Hepatocyte (in vitro differentiated cells): ENCODE data around the gene FGF3. TPM values are rescaled to one million over a fixed set of nuclear protein-coding genes. Genes with fewer than 3 reads are reported as not detected.

Experiments
- DNase-seq: peaks from one replicate; pipeline ENCODE4 v3.0.0-alpha.2; 2016; ENCODE audit warnings: low spot score
- H2AFZ ChIP-seq: fragments of 200-600 bp; sonication (generic); 2 replicates; pipeline ENCODE4 v1.6.0; 2016; ENCODE audit warnings: antibody characterized with exemption, mild to moderate bottlenecking
- H3K27ac ChIP-seq: fragments of 200-600 bp; sonication (generic); 2 replicates; pipeline ENCODE4 v1.5.1; 2016; ENCODE audit warnings: mild to moderate bottlenecking
- H3K27me3 ChIP-seq: fragments of 200-600 bp; sonication (generic); 2 replicates; pipeline ENCODE4 v1.6.1; 2016
- H3K36me3 ChIP-seq: fragments of 200-600 bp; sonication (generic); replicated peaks from 2 replicates; pipeline ENCODE4 v1.5.1; 2016; ENCODE audit warnings: low read depth; ENCODE audit not compliant: insufficient read depth
- H3K4me1 ChIP-seq: fragments of 200-600 bp; sonication (generic); 2 replicates; pipeline ENCODE4 v1.5.1; 2016; ENCODE audit warnings: mild to moderate bottlenecking, moderate library complexity; ENCODE audit not compliant: insufficient read depth
- H3K4me2 ChIP-seq: fragments of 200-600 bp; sonication (generic); 2 replicates; pipeline ENCODE4 v1.6.0; 2016
- H3K4me3 ChIP-seq: fragments of 200-600 bp; sonication (generic); 2 replicates; pipeline ENCODE4 v1.5.1; 2016; ENCODE audit warnings: mild to moderate bottlenecking
- H3K79me2 ChIP-seq: fragments of 200-600 bp; sonication (generic); 2 replicates; pipeline ENCODE4 v1.6.0; 2017; ENCODE audit warnings: mild to moderate bottlenecking
- H3K9me2 ChIP-seq: fragments of 200-600 bp; sonication (generic); replicated peaks from 2 replicates; pipeline ENCODE4 v1.6.0; 2017; ENCODE audit warnings: mild to moderate bottlenecking; ENCODE audit not compliant: insufficient read depth
- H3K9me3 ChIP-seq: fragments of 200-600 bp; sonication (generic); 2 replicates; pipeline ENCODE4 v1.5.1; 2016; ENCODE audit warnings: low read depth, mild to moderate bottlenecking
- H4K20me1 ChIP-seq: fragments of 200-600 bp; sonication (generic); 2 replicates; pipeline ENCODE4 v1.6.0; 2016; ENCODE audit warnings: mild to moderate bottlenecking; ENCODE audit not compliant: insufficient read depth, poor library complexity, severe bottlenecking
- EZH2 ChIP-seq: fragments of 200-600 bp; sonication (generic); IDR thresholded peaks from 2 replicates; pipeline ENCODE4 v1.6.1; 2016; ENCODE audit warnings: antibody characterized with exemption, mild to moderate bottlenecking, borderline replicate concordance
- EZH2phosphoT487 ChIP-seq: fragments of 200-600 bp; sonication (generic); IDR thresholded peaks from one replicate; pipeline ENCODE4 v1.6.1; 2018; ENCODE audit warnings: antibody characterized with exemption, mild to moderate bottlenecking, low read depth, moderate library complexity; ENCODE audit not compliant: unreplicated experiment, severe bottlenecking
- WGBS: methylation state at CpG from one replicate; pipeline ENCODE4 v1.1.6; 2016; ENCODE audit warnings: low lambda C conversion rate; ENCODE audit errors: missing lambda C conversion rate; 5-methylcytosine and 5-hydroxymethylcytosine counted together
- polyA plus RNA-seq: library from polyadenylated mRNA; unstranded; fragments of >200 nt; fragmentation: Nextera tagmentation; extraction: Ambion mirVana; gene quantifications from 2 replicates; pipeline ENCODE4 v1.2.1, GENCODE V29; 2016
- total RNA-seq: library from RNA; depleted of rRNA; stranded (reverse); fragments of >200 nt; gene quantifications from 2 replicates; pipeline ENCODE4 v1.2.3, GENCODE V29; 2014
- TF ChIP-seq, protein P1 (sequence below): fragments of 200-600 bp; sonication (generic); IDR thresholded peaks from 2 replicates; pipeline ENCODE4 v1.5.1; 2016; ENCODE audit warnings: antibody characterized with exemption, mild to moderate bottlenecking; ENCODE audit not compliant: poor library complexity

Gene FGF3
- total and polyA plus RNA-seq, 2 experiments from 2014 or later: not detected

DNA sequence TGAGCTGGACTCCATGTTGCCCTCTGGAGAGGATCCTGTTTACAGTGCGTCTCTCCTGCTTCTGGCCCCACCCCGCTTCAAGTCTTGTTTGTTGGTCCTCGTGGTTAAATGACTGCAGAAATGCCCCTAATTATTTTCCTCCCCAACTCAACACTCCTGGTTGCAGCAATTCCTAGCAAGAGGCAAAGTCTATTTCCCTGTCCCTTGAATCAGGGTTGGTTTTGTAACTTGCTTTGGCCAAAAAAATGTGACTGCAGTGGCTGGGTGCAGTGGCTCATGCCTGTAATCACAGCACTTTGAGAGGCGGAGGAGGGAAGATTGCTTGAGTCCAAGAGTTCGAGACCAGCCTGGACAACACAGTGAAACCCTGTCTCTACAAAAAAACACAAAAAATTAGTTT, 41.0 kb upstream of the FGF3 start:
- no peak overlapping the region for H2AFZ ChIP-seq
- H3K9me2 ChIP-seq: no peaks in the 10 kb centered on the region
- H3K4me3 ChIP-seq: no peak overlapping the region
- no peaks in the 10 kb centered on the region for H3K36me3 ChIP-seq
- TF ChIP-seq EZH2: no peak
- TF ChIP-seq EZH2phosphoT487: no peak
- TF ChIP-seq, protein P1, sequence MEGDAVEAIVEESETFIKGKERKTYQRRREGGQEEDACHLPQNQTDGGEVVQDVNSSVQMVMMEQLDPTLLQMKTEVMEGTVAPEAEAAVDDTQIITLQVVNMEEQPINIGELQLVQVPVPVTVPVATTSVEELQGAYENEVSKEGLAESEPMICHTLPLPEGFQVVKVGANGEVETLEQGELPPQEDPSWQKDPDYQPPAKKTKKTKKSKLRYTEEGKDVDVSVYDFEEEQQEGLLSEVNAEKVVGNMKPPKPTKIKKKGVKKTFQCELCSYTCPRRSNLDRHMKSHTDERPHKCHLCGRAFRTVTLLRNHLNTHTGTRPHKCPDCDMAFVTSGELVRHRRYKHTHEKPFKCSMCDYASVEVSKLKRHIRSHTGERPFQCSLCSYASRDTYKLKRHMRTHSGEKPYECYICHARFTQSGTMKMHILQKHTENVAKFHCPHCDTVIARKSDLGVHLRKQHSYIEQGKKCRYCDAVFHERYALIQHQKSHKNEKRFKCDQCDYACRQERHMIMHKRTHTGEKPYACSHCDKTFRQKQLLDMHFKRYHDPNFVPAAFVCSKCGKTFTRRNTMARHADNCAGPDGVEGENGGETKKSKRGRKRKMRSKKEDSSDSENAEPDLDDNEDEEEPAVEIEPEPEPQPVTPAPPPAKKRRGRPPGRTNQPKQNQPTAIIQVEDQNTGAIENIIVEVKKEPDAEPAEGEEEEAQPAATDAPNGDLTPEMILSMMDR: no peak
- no peak overlapping the region for H3K4me2 ChIP-seq
- no peaks in the 10 kb centered on the region for H3K79me2 ChIP-seq
- DNase-seq: no peak
- 67% methylated on average over 5 of the region's 5 CpGs for WGBS
- no peak overlapping the region for H3K27ac ChIP-seq
- no peaks in the 10 kb centered on the region for H3K4me1 ChIP-seq
- no peaks in the 10 kb centered on the region for H3K9me3 ChIP-seq
- H3K27me3 ChIP-seq: peaks cover 4% of the 10 kb centered on the region
- no peaks in the 10 kb centered on the region for H4K20me1 ChIP-seq

DNA sequence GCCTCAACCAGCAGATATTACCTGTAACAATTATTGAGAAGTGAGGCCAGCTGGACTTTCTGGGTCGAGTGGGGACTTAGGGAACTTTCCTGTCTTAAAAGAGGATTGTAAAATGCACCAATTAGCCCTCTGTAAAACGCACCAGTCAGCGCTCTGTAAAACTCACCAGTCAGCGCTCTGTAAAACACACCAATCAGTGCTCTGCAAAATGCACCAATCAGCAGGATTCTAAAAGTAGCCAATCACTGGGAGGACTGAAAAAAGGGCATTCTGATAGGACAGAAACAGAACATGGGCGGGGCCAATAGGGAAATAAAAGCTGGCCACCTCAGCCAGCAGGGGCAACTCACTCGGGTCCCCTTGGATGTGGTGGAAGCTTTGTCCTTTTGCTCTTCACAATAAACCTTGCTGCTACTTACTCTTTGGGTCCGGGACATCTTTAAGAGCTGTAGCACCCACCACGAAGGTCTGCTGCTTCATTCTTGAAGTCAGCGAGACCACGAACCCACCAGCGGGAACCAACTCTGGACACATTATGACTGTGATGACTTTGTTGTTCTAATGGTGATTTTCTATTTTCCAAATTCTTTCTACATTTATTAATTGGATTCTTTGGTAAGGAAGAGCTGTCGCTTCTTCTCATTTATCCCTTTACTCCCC, 40.2 kb upstream of the FGF3 start:
- Histone ChIP-seq H3K27ac (no peak overlapping the region), H2AFZ (no peak overlapping the region), H3K4me1 (no peaks in the 10 kb centered on the region), H3K9me3 (no peaks in the 10 kb centered on the region), H3K4me2 (no peak overlapping the region), H3K9me2 (no peaks in the 10 kb centered on the region), H3K79me2 (no peaks in the 10 kb centered on the region), H3K4me3 (no peak overlapping the region), H4K20me1 (no peaks in the 10 kb centered on the region), H3K36me3 (no peaks in the 10 kb centered on the region), H3K27me3 (peaks cover 4% of the 10 kb centered on the region)
- DNase-seq: no peak
- TF ChIP-seq EZH2: no peak
- no peak for TF ChIP-seq EZH2phosphoT487
- TF ChIP-seq, protein P1: no peak
- 91% methylated on average over 12 of the region's 12 CpGs for WGBS

DNA sequence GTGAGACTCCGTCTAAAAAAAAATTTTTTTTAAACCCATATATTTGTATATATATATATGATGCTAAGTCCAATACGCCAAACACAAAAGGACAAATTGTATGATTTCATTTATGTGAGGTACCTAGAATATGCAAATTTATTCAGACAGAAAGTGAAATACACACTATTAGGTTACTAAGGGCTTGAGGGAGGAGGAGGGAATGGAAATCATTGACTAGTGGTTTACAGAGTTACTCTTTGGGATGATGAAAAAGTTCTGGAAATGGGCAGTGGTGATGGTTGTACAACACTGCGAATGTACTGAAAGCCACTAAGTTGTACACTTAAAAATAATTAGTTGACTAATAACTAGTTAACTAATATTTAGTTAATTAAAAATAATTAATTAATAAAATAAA, 36.2 kb upstream of the FGF3 start:
- Histone ChIP-seq H3K4me3 (no peak overlapping the region), H3K79me2 (no peaks in the 10 kb centered on the region), H3K4me2 (no peak overlapping the region), H3K27ac (no peak overlapping the region), H3K4me1 (no peaks in the 10 kb centered on the region), H2AFZ (no peak overlapping the region), H3K9me2 (no peaks in the 10 kb centered on the region), H3K9me3 (no peaks in the 10 kb centered on the region), H4K20me1 (no peaks in the 10 kb centered on the region), H3K36me3 (no peaks in the 10 kb centered on the region), H3K27me3 (peaks cover 14% of the 10 kb centered on the region)
- DNase-seq: no peak
- WGBS: 95% methylated on average over 3 of the region's 3 CpGs
- TF ChIP-seq EZH2: no peak
- TF ChIP-seq, protein P1: no peak
- TF ChIP-seq EZH2phosphoT487: no peak
